SK-N-SH treated with all-trans-retinoic acid at 6 μM for 48 hours (cell line): Measurements from ENCODE around the gene CHIC2.

Experiments used
- ATAC-seq: fragments of 200-7000 bp; cut with Tn5 transposase; 3 replicates; pipeline ENCODE4 v1.9.1; 2020; ENCODE audit warnings: mild to moderate bottlenecking, moderate library complexity
- BACH2 ChIP-seq: fragments of 250-450 bp; sonication (Bioruptor Pico); IDR thresholded peaks from 2 replicates; pipeline ENCODE4 v1.9.0; 2021; ENCODE audit warnings: mild to moderate bottlenecking, borderline replicate concordance
- CSDC2 ChIP-seq: fragments of 250-450 bp; sonication (Bioruptor Pico); IDR thresholded peaks from 2 replicates; pipeline ENCODE4 v1.5.0; 2020; ENCODE audit warnings: mild to moderate bottlenecking, moderate library complexity
- ESRRG ChIP-seq: fragments of 250-450 bp; sonication (Bioruptor Pico); IDR thresholded peaks from 2 replicates; pipeline ENCODE4 v1.6.1; 2021; ENCODE audit warnings: mild to moderate bottlenecking
- GLIS3 ChIP-seq: fragments of 250-450 bp; sonication (Bioruptor Pico); IDR thresholded peaks from 2 replicates; pipeline ENCODE4 v1.5.0; 2020; ENCODE audit warnings: mild to moderate bottlenecking, moderate library complexity
- ISL1 ChIP-seq: fragments of 250-450 bp; sonication (Bioruptor Pico); IDR thresholded peaks from 2 replicates; pipeline ENCODE4 v2.1.2; 2022; ENCODE audit warnings: mild to moderate bottlenecking, moderate library complexity
- OSR1 ChIP-seq: fragments of 250-450 bp; sonication (Bioruptor Pico); IDR thresholded peaks from 2 replicates; pipeline ENCODE4 v1.8.0; 2022; ENCODE audit warnings: moderate library complexity, mild to moderate bottlenecking, inconsistent platforms
- PPARA ChIP-seq: fragments of 250-450 bp; sonication (Bioruptor Pico); IDR thresholded peaks from 2 replicates; pipeline ENCODE4 v1.5.0; 2020; ENCODE audit warnings: mild to moderate bottlenecking, borderline replicate concordance
- RARB ChIP-seq: fragments of 250-450 bp; sonication (Bioruptor Pico); IDR thresholded peaks from 2 replicates; pipeline ENCODE4 v1.8.0; 2021; ENCODE audit warnings: mild to moderate bottlenecking, moderate library complexity
- TCF4 ChIP-seq: fragments of 250-450 bp; sonication (Bioruptor Pico); IDR thresholded peaks from 2 replicates; pipeline ENCODE4 v1.8.0; 2021; ENCODE audit warnings: mild to moderate bottlenecking, moderate library complexity, borderline replicate concordance
- TOX ChIP-seq: fragments of 250-450 bp; sonication (Bioruptor Pico); IDR thresholded peaks from 2 replicates; pipeline ENCODE4 v1.8.0; 2021; ENCODE audit warnings: mild to moderate bottlenecking, moderate library complexity, borderline replicate concordance
- ZFP3 ChIP-seq: fragments of 250-450 bp; sonication (Bioruptor Pico); IDR thresholded peaks from 2 replicates; pipeline ENCODE4 v1.5.0; 2020; ENCODE audit warnings: mild to moderate bottlenecking, moderate library complexity
- ZFP30 ChIP-seq: fragments of 450-650 bp; formaldehyde crosslinking; IDR thresholded peaks from 2 replicates; pipeline ENCODE4 v1.5.0; 2022; ENCODE audit warnings: mild to moderate bottlenecking, moderate library complexity
- ZNF565 ChIP-seq: fragments of 450-650 bp; formaldehyde crosslinking; conservative IDR thresholded peaks from 2 replicates; pipeline ENCODE4 v1.5.0; 2020; ENCODE audit warnings: low read depth, mild to moderate bottlenecking, moderate library complexity
- ZNF70 ChIP-seq: fragments of 450-650 bp; formaldehyde crosslinking; IDR thresholded peaks from 2 replicates; pipeline ENCODE4 v1.5.0; 2020; ENCODE audit warnings: mild to moderate bottlenecking, moderate library complexity
- ZNF8 ChIP-seq: fragments of 450-650 bp; formaldehyde crosslinking; IDR thresholded peaks from 2 replicates; pipeline ENCODE4 v1.5.0; 2020; ENCODE audit warnings: mild to moderate bottlenecking, moderate library complexity
- TF ChIP-seq, protein P1 (sequence below): fragments of 250-450 bp; sonication (Bioruptor Pico); IDR thresholded peaks from 2 replicates; pipeline ENCODE4 v1.8.0; 2020; ENCODE audit warnings: mild to moderate bottlenecking, moderate library complexity, borderline replicate concordance
- TF ChIP-seq, protein P2 (sequence below): fragments of 250-450 bp; sonication (Bioruptor Pico); IDR thresholded peaks from 2 replicates; pipeline ENCODE4 v1.8.0; 2021; ENCODE audit warnings: low read depth, mild to moderate bottlenecking, moderate library complexity, borderline replicate concordance

CHIC2 gene

DNA sequence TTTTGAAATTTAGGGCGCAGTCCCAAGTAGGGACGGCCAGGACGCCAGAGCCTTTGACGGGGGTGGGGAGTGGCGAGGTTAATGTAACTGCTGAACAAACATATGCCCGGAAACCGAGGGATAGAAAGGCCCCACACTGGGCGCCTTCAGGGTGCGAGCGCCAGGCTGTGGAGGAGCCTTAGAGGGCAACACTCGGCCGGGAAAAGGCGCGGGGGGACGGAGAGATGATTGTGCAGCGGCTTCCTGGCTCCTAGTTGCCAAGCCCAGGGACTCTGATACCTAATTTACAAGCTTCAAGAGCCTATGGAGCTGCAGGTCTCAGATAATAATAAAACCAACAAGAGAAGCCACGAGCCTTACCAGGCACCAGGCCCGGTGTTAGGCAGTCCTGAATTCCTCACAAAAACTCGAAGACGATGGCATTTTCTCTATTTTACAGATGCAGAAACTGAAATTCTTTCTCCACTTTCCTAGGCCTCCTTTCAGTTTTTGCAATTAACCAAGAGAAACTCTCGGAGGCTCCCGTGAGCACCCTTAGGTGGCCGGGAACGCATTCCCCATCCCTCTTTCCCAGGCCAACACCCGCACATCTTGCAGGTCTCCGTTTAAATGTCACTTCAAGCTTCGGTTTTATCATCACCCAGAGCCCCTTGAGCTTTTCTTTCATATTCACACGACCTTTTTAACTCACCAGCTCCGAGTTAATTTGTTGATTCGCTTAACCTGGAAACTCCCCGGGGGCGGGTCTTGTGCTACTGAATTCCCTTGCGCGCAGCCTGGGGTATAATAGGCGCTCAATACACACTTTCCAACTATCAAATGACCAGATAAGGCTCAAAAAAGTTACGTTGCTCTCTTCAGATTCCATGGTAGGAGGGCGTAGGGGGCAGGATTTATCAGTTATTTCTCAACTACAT lies 29.2 kb upstream of the CHIC2 start:
- no peak for ATAC-seq
- no peak for TF ChIP-seq TCF4
- TF ChIP-seq GLIS3 (CRISPR knock-in tag): no peak
- no peak for TF ChIP-seq ZNF8
- TF ChIP-seq, protein P1, sequence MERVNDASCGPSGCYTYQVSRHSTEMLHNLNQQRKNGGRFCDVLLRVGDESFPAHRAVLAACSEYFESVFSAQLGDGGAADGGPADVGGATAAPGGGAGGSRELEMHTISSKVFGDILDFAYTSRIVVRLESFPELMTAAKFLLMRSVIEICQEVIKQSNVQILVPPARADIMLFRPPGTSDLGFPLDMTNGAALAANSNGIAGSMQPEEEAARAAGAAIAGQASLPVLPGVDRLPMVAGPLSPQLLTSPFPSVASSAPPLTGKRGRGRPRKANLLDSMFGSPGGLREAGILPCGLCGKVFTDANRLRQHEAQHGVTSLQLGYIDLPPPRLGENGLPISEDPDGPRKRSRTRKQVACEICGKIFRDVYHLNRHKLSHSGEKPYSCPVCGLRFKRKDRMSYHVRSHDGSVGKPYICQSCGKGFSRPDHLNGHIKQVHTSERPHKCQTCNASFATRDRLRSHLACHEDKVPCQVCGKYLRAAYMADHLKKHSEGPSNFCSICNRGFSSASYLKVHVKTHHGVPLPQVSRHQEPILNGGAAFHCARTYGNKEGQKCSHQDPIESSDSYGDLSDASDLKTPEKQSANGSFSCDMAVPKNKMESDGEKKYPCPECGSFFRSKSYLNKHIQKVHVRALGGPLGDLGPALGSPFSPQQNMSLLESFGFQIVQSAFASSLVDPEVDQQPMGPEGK (CRISPR knock-in tag): no peak
- no peak for TF ChIP-seq TOX
- no peak for TF ChIP-seq BACH2 (CRISPR knock-in tag)

DNA sequence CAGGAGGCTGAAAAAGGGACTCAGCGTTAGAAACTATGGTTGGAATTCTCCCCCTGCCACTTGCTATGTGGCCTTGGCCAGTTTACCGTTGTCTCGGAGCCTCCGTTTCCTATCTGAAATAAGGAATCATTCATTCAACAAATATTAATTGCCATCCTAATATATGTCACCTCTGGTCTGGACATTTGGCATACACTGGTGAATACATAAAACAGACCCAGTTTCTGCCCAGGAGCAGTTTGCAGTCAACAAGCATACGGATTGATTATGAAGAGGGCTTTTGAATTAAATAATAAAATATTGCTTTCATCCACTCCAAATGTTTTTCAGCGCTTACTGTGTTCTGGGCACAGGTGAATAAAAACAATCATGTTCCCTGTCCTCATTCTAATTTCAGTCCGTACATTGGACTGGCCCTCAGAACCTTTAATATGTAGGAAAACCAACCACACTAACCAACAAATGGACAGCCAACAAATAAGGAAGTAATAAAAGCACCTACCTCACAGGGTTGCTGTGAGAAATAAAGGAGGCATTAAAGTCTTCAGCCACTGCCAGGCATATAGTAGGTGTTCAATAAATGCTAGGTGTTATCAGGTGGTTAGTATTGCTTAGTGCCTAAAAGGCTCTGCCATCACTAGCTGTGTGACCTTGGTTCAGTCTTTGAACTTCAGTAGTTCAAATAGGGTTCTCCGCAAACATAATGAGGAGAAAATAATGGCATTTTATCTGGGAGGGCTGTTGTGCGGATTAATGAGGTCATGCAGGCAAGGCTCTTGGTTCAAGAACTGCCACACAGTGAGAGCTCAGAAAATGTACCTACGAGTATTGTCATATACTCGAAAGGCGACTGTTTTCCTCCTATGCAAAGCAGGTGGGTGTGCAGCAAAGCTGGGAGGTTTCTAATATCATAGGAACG lies 28.3 kb upstream of the CHIC2 start:
- no peak for ATAC-seq
- no peak for TF ChIP-seq PPARA (CRISPR knock-in tag)
- no peak for TF ChIP-seq TCF4
- no peak for TF ChIP-seq TOX
- TF ChIP-seq ZNF565 (CRISPR knock-in tag): no peak
- no peak for TF ChIP-seq OSR1 (CRISPR knock-in tag)
- no peak for TF ChIP-seq CSDC2 (CRISPR knock-in tag)
- no peak for TF ChIP-seq ZNF8

DNA sequence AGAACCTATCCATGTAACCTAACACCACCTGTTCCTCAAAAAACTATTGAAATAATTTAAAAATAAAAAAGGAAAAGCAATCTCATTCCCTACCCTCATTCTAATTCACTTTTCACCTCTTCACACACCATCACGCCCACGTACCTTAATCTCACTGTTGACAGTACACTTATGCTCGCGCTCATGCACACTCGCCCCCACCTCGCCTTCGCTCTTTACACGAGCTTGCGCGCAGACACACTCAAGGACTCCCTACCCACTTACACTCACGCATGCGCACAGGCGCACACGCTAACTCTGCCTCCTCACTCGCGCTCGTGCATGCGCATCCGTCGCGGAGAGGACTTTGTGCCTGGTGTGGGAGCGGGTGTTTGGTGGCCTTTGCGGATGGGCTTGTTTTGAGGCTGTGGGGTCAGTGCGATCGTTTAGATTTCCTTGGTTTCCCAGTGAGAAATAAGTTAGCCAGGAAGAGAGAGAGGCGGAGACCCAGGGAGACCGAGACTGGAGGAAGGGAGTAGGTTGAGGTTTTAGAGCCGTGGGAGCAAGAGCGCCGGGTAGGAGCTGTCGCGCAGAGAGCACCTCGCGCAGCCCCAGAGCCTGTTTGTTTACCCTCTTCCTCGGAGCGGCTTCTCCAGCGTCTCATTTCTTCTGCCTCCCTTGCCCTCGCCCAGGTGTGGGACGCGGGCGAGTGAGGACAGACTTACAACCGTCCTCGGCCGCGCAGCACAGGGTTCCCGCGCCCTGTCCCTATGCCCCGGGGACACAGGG lies 27.4 kb upstream of the CHIC2 start:
- no peak for TF ChIP-seq ESRRG (CRISPR knock-in tag)
- no peak for TF ChIP-seq ISL1
- peak; percentile 94 for ATAC-seq

DNA sequence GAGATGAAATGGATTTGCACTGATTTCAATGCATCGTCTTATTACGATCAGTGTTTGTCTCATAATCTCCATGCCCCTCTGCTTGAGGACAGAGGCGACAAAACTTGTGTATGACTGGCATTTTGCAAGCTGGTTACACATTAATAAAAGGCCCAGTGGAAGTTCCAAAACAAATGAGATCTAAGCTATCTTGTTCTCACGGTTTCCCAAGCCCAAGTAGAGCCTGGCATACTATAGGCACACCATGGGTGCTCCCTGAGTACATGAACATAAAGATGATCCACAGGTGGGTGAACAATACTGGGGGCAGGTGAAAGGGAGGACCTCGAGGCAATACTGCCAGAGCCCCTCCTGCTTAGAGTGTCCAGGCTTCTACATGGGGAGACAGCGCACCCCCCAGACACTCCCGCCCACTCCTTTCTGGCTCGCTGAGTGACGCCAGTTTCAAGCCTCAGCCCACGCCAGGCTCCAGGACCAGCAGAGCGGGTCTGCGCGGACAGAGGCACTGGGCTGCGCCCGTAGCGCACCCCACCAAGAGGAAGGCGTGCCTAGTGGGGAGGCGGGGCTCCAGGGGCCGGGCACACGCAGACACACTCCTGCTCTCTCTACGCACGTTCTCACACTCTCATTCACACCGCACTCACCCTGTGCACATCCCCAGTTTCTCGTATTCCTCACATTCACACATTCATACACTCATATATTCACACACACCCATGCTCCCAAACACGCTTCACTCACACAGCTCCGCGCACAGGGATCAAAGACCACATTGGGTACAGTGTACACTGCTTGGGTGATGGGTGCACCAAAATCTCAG lies 26.6 kb upstream of the CHIC2 start:
- TF ChIP-seq ZNF70 (CRISPR knock-in tag) (no peak), CSDC2 (CRISPR knock-in tag) (no peak)
- ATAC-seq: peak; percentile 77

DNA sequence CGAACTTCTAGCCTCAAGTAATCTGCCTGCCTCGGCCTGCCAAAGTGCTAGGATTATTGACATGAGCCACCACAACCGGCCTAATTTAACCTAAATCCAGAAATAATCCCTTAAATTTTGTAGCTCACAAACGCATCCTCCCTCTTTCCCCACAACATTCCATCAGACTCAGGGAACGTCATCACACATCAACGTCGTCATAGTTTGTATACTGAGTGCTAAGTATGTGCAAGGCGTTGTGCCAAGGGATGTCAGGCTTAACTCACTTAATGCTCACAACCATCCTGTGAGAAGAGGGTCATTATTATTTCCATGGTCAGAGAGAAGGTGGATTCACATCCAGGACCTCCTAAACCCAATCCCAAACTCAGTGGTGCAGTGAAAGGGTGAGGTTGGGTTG lies 26.0 kb upstream of the CHIC2 start:
- no peak for ATAC-seq

DNA sequence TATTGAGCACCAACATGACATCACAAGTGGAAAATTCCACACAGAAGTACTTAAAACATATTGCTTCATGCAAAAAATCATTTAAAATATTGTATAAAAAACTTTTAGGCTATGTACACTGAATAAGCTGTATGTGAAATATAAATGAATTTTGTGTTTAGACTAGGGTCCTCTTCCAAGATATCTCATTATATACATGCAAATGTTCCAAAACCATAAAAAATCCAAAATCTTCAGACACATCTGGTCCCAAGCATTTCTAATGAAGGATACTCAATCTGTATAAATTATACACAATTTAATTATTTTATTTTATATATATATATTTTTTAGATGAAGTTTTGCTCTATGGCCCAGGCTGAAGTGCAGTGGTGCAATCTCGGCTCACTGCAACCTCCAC lies 25.5 kb upstream of the CHIC2 start:
- ATAC-seq: no peak
- TF ChIP-seq ZNF565 (CRISPR knock-in tag) (no peak), RARB (no peak), CSDC2 (CRISPR knock-in tag) (no peak), PPARA (CRISPR knock-in tag) (no peak), ZNF8 (no peak), TOX (no peak), ESRRG (CRISPR knock-in tag) (no peak), ZFP30 (CRISPR knock-in tag) (no peak), ZNF70 (CRISPR knock-in tag) (no peak), OSR1 (CRISPR knock-in tag) (no peak)
- TF ChIP-seq, all 23 proteins: peak for 0

More for the DNA sequence above, 26.0 kb upstream of the CHIC2 start:
- TF ChIP-seq ISL1 (no peak), RARB (no peak), ZFP30 (CRISPR knock-in tag) (no peak)

DNA sequence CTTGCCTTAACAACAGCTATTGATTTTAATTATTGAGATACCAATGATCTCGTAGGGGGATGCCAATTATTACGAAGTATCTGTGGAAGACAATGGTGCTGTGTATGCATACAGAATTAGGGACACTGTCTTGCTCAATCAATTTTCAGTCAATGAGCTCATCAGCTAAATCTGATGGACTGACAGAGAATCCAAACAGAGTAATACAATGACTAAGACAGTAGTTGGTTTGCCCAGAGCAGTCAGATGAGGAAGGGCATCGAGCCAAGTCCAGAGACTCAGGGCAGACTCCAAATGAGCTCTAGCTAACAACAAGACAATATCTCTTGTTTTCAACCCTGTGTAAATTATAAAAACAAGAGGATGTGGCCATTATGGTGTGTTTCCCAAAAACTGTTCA lies 20.9 kb upstream of the CHIC2 start:
- no peak for TF ChIP-seq ZFP3 (CRISPR knock-in tag)
- TF ChIP-seq, protein P2, sequence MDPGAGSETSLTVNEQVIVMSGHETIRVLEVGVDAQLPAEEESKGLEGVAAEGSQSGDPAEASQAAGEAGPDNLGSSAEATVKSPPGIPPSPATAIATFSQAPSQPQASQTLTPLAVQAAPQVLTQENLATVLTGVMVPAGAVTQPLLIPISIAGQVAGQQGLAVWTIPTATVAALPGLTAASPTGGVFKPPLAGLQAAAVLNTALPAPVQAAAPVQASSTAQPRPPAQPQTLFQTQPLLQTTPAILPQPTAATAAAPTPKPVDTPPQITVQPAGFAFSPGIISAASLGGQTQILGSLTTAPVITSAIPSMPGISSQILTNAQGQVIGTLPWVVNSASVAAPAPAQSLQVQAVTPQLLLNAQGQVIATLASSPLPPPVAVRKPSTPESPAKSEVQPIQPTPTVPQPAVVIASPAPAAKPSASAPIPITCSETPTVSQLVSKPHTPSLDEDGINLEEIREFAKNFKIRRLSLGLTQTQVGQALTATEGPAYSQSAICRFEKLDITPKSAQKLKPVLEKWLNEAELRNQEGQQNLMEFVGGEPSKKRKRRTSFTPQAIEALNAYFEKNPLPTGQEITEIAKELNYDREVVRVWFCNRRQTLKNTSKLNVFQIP (CRISPR knock-in tag): no peak
- peak; percentile 69 for ATAC-seq
